Breast epithelium (tissue), 3 donors: ENCODE data around the gene CEP57L1.
"Not testable (repeated sequence)": the region's sequence is repeated elsewhere in the genome, so short reads cannot be mapped to it uniquely, and the experiment has no call there.

Source experiments
- POLR2A ChIP-seq: fragments of 450-650 bp; IDR thresholded peaks from one replicate; pipeline ENCODE4 v1.6.1; 2016; ENCODE audit warnings: antibody characterized with exemption, mild to moderate bottlenecking, moderate library complexity
- POLR2AphosphoS5 ChIP-seq, 3 donors: sonication (generic); formaldehyde crosslinking; IDR thresholded peaks; one replicate each; pipeline ENCODE4 v1.6.1; 2017; ENCODE audit warnings: antibody characterized with exemption in 3 of 3
- TF ChIP-seq, protein P1 (sequence below), 3 donors: fragments of 450-650 bp; IDR thresholded peaks; one replicate each; pipeline ENCODE4 v1.5.1; 2016 to 2017; ENCODE audit warnings: antibody characterized with exemption in 3 of 3, mild to moderate bottlenecking in 3 of 3, moderate library complexity in 3 of 3

DNA sequence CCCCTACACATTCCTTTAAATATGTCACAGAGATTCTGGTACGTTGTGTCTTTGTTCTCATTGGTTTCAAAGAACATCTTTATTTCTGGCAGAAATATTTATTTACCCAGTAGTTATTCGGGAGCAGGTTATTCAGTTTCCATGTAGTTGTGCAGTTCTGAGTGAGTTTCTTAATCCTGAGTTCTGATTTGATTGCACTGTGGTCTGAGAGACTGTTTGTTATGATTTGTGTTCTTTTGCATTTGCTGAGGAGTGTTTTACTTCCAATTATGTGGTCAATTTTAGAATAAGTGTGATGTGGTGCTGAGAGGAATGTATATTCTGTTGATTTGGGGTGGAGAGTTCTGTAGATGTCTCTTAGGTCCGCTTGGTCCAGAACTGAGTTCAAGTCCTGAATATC lies 17.4 kb downstream of the CEP57L1 start:
- TF ChIP-seq, protein P1, sequence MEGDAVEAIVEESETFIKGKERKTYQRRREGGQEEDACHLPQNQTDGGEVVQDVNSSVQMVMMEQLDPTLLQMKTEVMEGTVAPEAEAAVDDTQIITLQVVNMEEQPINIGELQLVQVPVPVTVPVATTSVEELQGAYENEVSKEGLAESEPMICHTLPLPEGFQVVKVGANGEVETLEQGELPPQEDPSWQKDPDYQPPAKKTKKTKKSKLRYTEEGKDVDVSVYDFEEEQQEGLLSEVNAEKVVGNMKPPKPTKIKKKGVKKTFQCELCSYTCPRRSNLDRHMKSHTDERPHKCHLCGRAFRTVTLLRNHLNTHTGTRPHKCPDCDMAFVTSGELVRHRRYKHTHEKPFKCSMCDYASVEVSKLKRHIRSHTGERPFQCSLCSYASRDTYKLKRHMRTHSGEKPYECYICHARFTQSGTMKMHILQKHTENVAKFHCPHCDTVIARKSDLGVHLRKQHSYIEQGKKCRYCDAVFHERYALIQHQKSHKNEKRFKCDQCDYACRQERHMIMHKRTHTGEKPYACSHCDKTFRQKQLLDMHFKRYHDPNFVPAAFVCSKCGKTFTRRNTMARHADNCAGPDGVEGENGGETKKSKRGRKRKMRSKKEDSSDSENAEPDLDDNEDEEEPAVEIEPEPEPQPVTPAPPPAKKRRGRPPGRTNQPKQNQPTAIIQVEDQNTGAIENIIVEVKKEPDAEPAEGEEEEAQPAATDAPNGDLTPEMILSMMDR (IDR thresholded peaks at IDR 0.05): not testable (repeated sequence)
- TF ChIP-seq POLR2A; POLR2AphosphoS5 (IDR thresholded peaks at IDR 0.05): not testable (repeated sequence)
